T-helper 1 cell (primary cell): ENCODE data around the gene PDE6B.
"Not testable (repeated sequence)": the region's sequence is repeated elsewhere in the genome, so short reads cannot be mapped to it uniquely, and the experiment has no call there.

ENCODE experiments used
- DNase-seq, 5 donors: peaks; one replicate each; pipeline ENCODE4 v3.0.0-alpha.2; 2012 to 2020

PDE6B gene

GRCh38 chr4:622071-622995, 3.0 kb upstream of the PDE6B start:
- no peak for DNase-seq

GRCh38 chr4:622996-623913, 2.1 kb upstream of the PDE6B start:
- DNase-seq = no peak

GRCh38 chr4:623914-624566, 1.3 kb upstream of the PDE6B start:
- DNase-seq = no peak

- no peak for DNase-seq
These were observed 323 bp downstream of the PDE6B start for GRCh38 chr4:625631-626161.

- no peak for DNase-seq
These were observed 1.1 kb downstream of the PDE6B start for GRCh38 chr4:626201-627091.

- DNase-seq = no peak
These were observed 2.2 kb downstream of the PDE6B start for GRCh38 chr4:627347-628125.

- no peak for DNase-seq
These were observed 3.0 kb downstream of the PDE6B start for GRCh38 chr4:628311-628741.

- DNase-seq = no peak
These were observed 3.7 kb downstream of the PDE6B start for GRCh38 chr4:628821-629635.

- no peak for DNase-seq
These were observed 4.2 kb downstream of the PDE6B start for GRCh38 chr4:629636-629914.

GRCh38 chr4:629915-630641, 4.7 kb downstream of the PDE6B start:
- no peak for DNase-seq

- no peak for DNase-seq
These were observed 5.3 kb downstream of the PDE6B start for GRCh38 chr4:630656-631055.

GRCh38 chr4:632196-632790, 6.9 kb downstream of the PDE6B start:
- no peak for DNase-seq

GRCh38 chr4:632926-633325, 7.6 kb downstream of the PDE6B start:
- no peak for DNase-seq

- DNase-seq = no peak
These were observed 8.0 kb downstream of the PDE6B start for GRCh38 chr4:633406-633805.

GRCh38 chr4:633976-634598, 8.7 kb downstream of the PDE6B start:
- no peak for DNase-seq

- DNase-seq = no peak
These were observed 9.2 kb downstream of the PDE6B start for GRCh38 chr4:634599-634985.

- DNase-seq = not testable (repeated sequence)
These were observed 9.9 kb downstream of the PDE6B start for GRCh38 chr4:635066-635835.
